ENCODE results near the gene ZNF189. TPM values are rescaled to one million over a fixed set of nuclear protein-coding genes. Genes with fewer than 3 reads are reported as not detected.

The ZNF189 gene
- total RNA-seq, 1 experiment from 2014 or later: 15.8 TPM

DNA sequence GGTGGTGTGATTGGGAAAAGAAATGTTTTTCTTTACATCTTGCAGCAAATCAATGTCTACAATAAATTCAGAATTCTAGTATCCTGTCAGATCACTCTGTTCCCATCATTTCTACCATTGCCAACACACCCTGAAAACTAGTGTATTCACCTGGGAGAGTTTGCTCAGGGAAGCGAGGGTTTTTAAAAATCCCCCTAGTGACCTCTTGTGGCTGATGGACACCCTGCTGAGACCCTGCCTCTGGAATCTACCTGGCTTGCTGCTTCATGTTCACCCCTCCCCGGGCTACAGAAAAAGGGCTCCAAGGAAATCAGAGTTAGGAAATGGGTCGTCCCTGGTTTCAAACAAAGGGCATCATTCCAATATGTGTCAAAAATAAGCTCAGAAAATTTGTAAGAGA is 58.4 kb downstream of the ZNF189 start:
- no peak overlapping the region for H2BK12ac ChIP-seq (ENCODE audit: insufficient read length, low read depth, low read length)
- H2AK5ac ChIP-seq (ENCODE audit: insufficient read length, low read length): no peak overlapping the region
- no peaks in the 10 kb centered on the region for H4K20me1 ChIP-seq (ENCODE audit: control insufficient read depth, insufficient read depth, insufficient read length)
- H3K56ac ChIP-seq (ENCODE audit: insufficient read length, low read depth, low read length): no peak overlapping the region
- H4K91ac ChIP-seq (ENCODE audit: insufficient read length, low read depth, low read length): no peak overlapping the region
- H3K23me2 ChIP-seq (ENCODE audit: insufficient read length, low read depth, low read length, poor library complexity, severe bottlenecking): no peaks in the 10 kb centered on the region
- TF ChIP-seq, protein P1, sequence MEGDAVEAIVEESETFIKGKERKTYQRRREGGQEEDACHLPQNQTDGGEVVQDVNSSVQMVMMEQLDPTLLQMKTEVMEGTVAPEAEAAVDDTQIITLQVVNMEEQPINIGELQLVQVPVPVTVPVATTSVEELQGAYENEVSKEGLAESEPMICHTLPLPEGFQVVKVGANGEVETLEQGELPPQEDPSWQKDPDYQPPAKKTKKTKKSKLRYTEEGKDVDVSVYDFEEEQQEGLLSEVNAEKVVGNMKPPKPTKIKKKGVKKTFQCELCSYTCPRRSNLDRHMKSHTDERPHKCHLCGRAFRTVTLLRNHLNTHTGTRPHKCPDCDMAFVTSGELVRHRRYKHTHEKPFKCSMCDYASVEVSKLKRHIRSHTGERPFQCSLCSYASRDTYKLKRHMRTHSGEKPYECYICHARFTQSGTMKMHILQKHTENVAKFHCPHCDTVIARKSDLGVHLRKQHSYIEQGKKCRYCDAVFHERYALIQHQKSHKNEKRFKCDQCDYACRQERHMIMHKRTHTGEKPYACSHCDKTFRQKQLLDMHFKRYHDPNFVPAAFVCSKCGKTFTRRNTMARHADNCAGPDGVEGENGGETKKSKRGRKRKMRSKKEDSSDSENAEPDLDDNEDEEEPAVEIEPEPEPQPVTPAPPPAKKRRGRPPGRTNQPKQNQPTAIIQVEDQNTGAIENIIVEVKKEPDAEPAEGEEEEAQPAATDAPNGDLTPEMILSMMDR (conservative IDR thresholded peaks at IDR 0.05): peak; percentile 38; the same call in 2 of the 3 replicates
- peaks cover 11 to 24% (median 15%) of the 10 kb centered on the region in 3 experiments; a peak in 6 of 7 replicates for H3K36me3 Mint-ChIP-seq (ENCODE audit: insufficient read depth in 1 of 3, low read depth in 3 of 3)
- no peak overlapping the region for H3K23ac ChIP-seq (ENCODE audit: insufficient read length, low read depth, low read length)
- H3K18ac ChIP-seq (ENCODE audit: insufficient read length, low read depth, low read length): no peak overlapping the region
- H3K79me1 ChIP-seq (ENCODE audit: insufficient read depth, low read depth, low read length, poor library complexity, severe bottlenecking): no peaks in the 10 kb centered on the region
- H3K79me2 ChIP-seq (ENCODE audit: insufficient read depth, low read length): no peaks in the 10 kb centered on the region
- no peak overlapping the region for H2BK15ac ChIP-seq (ENCODE audit: low read depth, low read length)
- H3K4ac ChIP-seq (ENCODE audit: low read depth, low read length): no peak overlapping the region
- no peak overlapping the region for H3K27ac Mint-ChIP-seq
- H2BK20ac ChIP-seq (ENCODE audit: low read depth, low read length, poor library complexity, severe bottlenecking): no peak overlapping the region
- H2BK120ac ChIP-seq (ENCODE audit: low read depth, low read length, poor library complexity, severe bottlenecking): no peak overlapping the region
- H3K9me3 Mint-ChIP-seq: peaks cover 16 to 17% of the 10 kb centered on the region in 2 experiments
- H4K5ac ChIP-seq (ENCODE audit: insufficient read length, low read depth, low read length): no peak overlapping the region
- no peaks in the 10 kb centered on the region for H3K27me3 ChIP-seq (ENCODE audit: insufficient read depth, low read length)
- no peak overlapping the region for H3K4me2 ChIP-seq (ENCODE audit: insufficient read depth, insufficient read length, low read length)
- H3K27me3 Mint-ChIP-seq (ENCODE audit: low read depth): no peaks in the 10 kb centered on the region; the same call in 1 of the 2 replicates
- H3K9ac ChIP-seq (ENCODE audit: extremely low read depth, insufficient read length, low read length): no peak overlapping the region
- H3K27ac ChIP-seq (ENCODE audit: insufficient read length, low read depth, low read length): no peak overlapping the region
- no CpG with 5 or more reads among the region's 3 CpGs for WGBS (ENCODE audit: extremely low coverage, insufficient read length, low lambda C conversion rate)
- no peak overlapping the region for H2BK5ac ChIP-seq (ENCODE audit: insufficient read length, low read length)
- no peak overlapping the region for H4K8ac ChIP-seq (replicated peaks; ENCODE audit: insufficient read length, low read depth, low read length)
- H3K4me1 Mint-ChIP-seq: peaks cover 30 to 38% of the 10 kb centered on the region in 2 experiments
- no peak overlapping the region for H3T11ph ChIP-seq (ENCODE audit: low read length)
- peaks cover 2% of the 10 kb centered on the region; the same call in 1 of the 2 replicates for H3K4me1 ChIP-seq (ENCODE audit: insufficient read depth, low read length)
- H2AFZ ChIP-seq (ENCODE audit: low read length): no peak overlapping the region
- no peaks in the 10 kb centered on the region for H3K9me3 ChIP-seq (ENCODE audit: control insufficient read depth, low read depth, low read length)
- no peak overlapping the region for H3K4me3 Mint-ChIP-seq
- H3K14ac ChIP-seq (ENCODE audit: insufficient read depth, low read length): no peak overlapping the region
- DNase-seq: peak; percentile 52
